HG02610 (cell line): ENCODE measurements around the gene ZSCAN21.
A peak's percentile ranks its signal among the peaks of the same experiment; 100 is the strongest.

ENCODE experiments used
- ATAC-seq: cut with Tn5 transposase; IDR thresholded peaks from one replicate; pipeline ENCODE4 v1.9.1; 2021; ENCODE audit warnings: mild to moderate bottlenecking, moderate library complexity; ENCODE audit not compliant: unreplicated experiment

Gene ZSCAN21

GRCh38 chr7:100072462-100072861, 22.9 kb downstream of the ZSCAN21 start:
- no peak for ATAC-seq

- no peak for ATAC-seq
Observed at GRCh38 chr7:100074841-100075240, 25.3 kb downstream of the ZSCAN21 start.

- no peak for ATAC-seq
Observed at GRCh38 chr7:100075418-100075817, 25.8 kb downstream of the ZSCAN21 start.

GRCh38 chr7:100077205-100077604, 27.6 kb downstream of the ZSCAN21 start:
- no peak for ATAC-seq

GRCh38 chr7:100079024-100079560, 29.5 kb downstream of the ZSCAN21 start:
- ATAC-seq, result no peak

- no peak for ATAC-seq
Observed at GRCh38 chr7:100080907-100081534, 31.4 kb downstream of the ZSCAN21 start.

- peak; percentile 83 for ATAC-seq
Observed at GRCh38 chr7:100081535-100082102, 32.0 kb downstream of the ZSCAN21 start, which contains the start of gene ZNF3. ZNF3 (minus strand) TSS chr7:100081723; CDS start chr7:100077357, 4,366 bp downstream.

- no peak for ATAC-seq
Observed at GRCh38 chr7:100082978-100083377, 33.4 kb downstream of the ZSCAN21 start.

- no peak for ATAC-seq
Observed at GRCh38 chr7:100085515-100085914, 35.9 kb downstream of the ZSCAN21 start.

GRCh38 chr7:100087055-100087750, 37.6 kb downstream of the ZSCAN21 start:
- no peak for ATAC-seq

- ATAC-seq, result no peak
Observed at GRCh38 chr7:100088095-100088620, 38.6 kb downstream of the ZSCAN21 start.

GRCh38 chr7:100088621-100089457, 39.3 kb downstream of the ZSCAN21 start, which contains the start of gene COPS6:
COPS6 (plus strand) TSS chr7:100088969; CDS start chr7:100088991, 22 bp downstream.
- no peak for ATAC-seq

GRCh38 chr7:100089458-100090196, 40.1 kb downstream of the ZSCAN21 start:
- no peak for ATAC-seq

GRCh38 chr7:100090527-100091410, 41.2 kb downstream of the ZSCAN21 start:
- ATAC-seq, result no peak

GRCh38 chr7:100091411-100092181, 42.0 kb downstream of the ZSCAN21 start:
- ATAC-seq, result no peak

GRCh38 chr7:100093054-100093453, 43.5 kb downstream of the ZSCAN21 start:
- ATAC-seq, result no peak

GRCh38 chr7:100093498-100093897, 43.9 kb downstream of the ZSCAN21 start:
- ATAC-seq, result no peak

- no peak for ATAC-seq
Observed at GRCh38 chr7:100093925-100094486, 44.4 kb downstream of the ZSCAN21 start.
